ENCODE measurements around the gene ADORA1. TPM values are rescaled to one million over a fixed set of nuclear protein-coding genes. Genes with fewer than 3 reads are reported as not detected.

The ADORA1 gene
- total and polyA plus RNA-seq, 2 donors from 2014 or later = 4.9 to 21.2 TPM

DNA sequence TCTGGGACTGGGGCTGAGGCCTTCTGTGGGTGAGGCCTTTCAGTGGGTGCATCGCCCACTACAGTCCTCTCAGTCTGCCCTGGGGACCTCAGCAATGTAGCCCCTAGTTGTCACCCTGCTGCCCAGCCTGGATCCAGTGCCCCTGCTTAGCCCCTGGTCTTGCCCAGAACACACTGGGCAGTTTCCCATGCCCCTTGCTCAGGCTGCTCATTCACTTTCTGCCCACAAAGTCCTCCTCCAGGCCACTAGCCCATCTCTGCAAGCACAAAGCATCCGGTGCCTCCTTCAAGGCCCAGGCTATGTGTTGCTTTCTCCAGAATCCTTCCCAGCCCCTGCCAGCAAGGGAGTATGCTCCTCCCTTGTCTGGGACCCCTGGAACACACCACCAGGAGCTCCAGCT is 5.4 kb upstream of the ADORA1 start:
- Histone ChIP-seq H3K27ac (ENCODE audit: low read depth in 2 of 2, low read length in 2 of 2) (no peak overlapping the region), H3K4me1 (ENCODE audit: control insufficient read depth in 2 of 3, insufficient read depth in 2 of 3, low read depth in 1 of 3, low read length in 3 of 3) (peaks cover 3 to 11% (median 7%) of the 10 kb centered on the region in 3 donors), H3K9ac (ENCODE audit: low read length in 3 of 3) (no peak overlapping the region), H3K27me3 (ENCODE audit: control insufficient read depth, insufficient read depth, low read length) (no peaks in the 10 kb centered on the region), H3K9me3 (ENCODE audit: control insufficient read depth in 2 of 3, insufficient read depth in 1 of 3, low read length in 3 of 3) (no peaks in the 10 kb centered on the region), H3K4me3 (ENCODE audit: low read length in 3 of 3) (no peak overlapping the region), H3K36me3 (ENCODE audit: control insufficient read depth in 2 of 3, insufficient read depth in 3 of 3, low read length in 3 of 3) (no peaks in the 10 kb centered on the region)
- intact Hi-C loops (cut with DNase I) = no loop called here
- DNase-seq = peak in 1 of 5 donors; percentile 5
- FAIRE-seq = no peak
- TF ChIP-seq, protein P1, sequence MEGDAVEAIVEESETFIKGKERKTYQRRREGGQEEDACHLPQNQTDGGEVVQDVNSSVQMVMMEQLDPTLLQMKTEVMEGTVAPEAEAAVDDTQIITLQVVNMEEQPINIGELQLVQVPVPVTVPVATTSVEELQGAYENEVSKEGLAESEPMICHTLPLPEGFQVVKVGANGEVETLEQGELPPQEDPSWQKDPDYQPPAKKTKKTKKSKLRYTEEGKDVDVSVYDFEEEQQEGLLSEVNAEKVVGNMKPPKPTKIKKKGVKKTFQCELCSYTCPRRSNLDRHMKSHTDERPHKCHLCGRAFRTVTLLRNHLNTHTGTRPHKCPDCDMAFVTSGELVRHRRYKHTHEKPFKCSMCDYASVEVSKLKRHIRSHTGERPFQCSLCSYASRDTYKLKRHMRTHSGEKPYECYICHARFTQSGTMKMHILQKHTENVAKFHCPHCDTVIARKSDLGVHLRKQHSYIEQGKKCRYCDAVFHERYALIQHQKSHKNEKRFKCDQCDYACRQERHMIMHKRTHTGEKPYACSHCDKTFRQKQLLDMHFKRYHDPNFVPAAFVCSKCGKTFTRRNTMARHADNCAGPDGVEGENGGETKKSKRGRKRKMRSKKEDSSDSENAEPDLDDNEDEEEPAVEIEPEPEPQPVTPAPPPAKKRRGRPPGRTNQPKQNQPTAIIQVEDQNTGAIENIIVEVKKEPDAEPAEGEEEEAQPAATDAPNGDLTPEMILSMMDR (IDR thresholded peaks at IDR 0.05; ENCODE audit: borderline replicate concordance, extremely low read depth, insufficient read depth) = no peak

DNA sequence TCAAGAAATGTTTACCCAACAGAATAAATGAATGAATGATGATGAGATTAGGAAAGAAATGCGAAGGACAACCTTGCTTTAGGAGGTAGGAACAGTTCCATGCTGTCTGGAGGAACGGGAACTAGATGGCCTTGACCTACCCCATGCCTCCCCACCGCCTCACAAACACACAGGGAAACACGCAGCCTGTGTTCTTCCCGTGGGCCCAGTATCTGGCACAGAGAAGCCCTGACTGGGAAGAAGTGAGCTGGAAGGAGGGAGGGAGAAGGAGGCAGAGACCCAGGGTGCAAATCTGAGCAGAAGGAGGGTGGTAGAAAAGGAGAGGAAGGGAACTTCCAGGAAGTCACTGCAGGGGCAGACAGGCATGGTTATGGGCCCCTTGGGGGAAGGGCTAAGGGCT is 3.5 kb upstream of the ADORA1 start:
- no peaks in the 10 kb centered on the region for H3K9me3 ChIP-seq (ENCODE audit: control insufficient read depth in 2 of 3, insufficient read depth in 1 of 3, low read length in 3 of 3)
- DNase-seq = peak in 1 of 5 donors; percentile 3
- no peaks in the 10 kb centered on the region for H3K36me3 ChIP-seq (ENCODE audit: control insufficient read depth in 2 of 3, insufficient read depth in 3 of 3, low read length in 3 of 3)
- no peak overlapping the region for H3K27ac ChIP-seq (ENCODE audit: low read depth in 2 of 2, low read length in 2 of 2)
- no peak overlapping the region for H3K4me3 ChIP-seq (ENCODE audit: low read length in 3 of 3)
- no peak for FAIRE-seq
- H3K4me1 ChIP-seq (ENCODE audit: control insufficient read depth in 2 of 3, insufficient read depth in 2 of 3, low read depth in 1 of 3, low read length in 3 of 3) = peaks cover 3 to 22% (median 14%) of the 10 kb centered on the region in 3 donors
- no peak overlapping the region for H3K9ac ChIP-seq (ENCODE audit: low read length in 3 of 3)
- H3K27me3 ChIP-seq (ENCODE audit: control insufficient read depth, insufficient read depth, low read length) = no peaks in the 10 kb centered on the region
- intact Hi-C loops (cut with DNase I) = no loop called here
- TF ChIP-seq, protein P1 (IDR thresholded peaks at IDR 0.05; ENCODE audit: borderline replicate concordance, extremely low read depth, insufficient read depth) = no peak

DNA sequence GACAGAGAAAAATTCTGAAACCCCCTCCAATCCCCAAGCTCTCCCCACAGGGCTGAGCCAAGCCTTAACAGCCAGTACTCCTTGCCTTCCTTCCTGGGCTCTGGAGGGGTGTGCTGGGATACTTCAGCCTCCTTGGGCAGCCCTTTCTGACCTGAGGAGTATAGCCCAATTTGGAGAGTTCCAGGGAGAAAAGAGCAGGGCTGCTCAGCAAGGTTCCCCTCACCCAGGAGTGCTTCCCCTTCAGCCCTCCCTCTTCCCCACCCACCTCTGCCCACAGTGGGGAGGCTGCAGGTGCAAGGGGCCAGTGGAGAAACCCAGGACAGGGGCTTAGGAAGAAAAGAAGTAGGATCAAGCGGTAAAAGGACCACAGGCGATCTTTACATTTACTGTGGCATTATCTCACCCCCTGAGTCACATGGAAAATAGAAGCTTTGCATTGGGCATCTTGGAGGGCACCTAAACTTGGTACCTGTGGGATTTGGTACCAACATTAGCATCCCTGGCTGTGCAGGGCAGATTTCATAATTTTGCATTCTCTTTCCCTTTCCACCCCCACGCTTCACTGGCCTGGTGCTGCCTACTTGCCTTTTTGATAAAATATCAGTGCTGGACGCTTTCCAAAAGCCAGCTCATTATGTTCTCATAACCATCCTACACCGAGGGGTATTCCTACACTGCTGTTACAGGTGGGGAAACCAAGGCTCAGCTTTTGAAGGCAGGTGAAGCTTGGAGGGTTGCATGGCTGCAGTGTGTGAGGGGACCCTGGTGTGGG is 2.8 kb upstream of the ADORA1 start:
- TF ChIP-seq, protein P1 (IDR thresholded peaks at IDR 0.05; ENCODE audit: borderline replicate concordance, extremely low read depth, insufficient read depth) = no peak
- DNase-seq = peak in 1 of 5 donors; percentile 5
- Histone ChIP-seq H3K27me3 (ENCODE audit: control insufficient read depth, insufficient read depth, low read length) (no peaks in the 10 kb centered on the region), H3K9me3 (ENCODE audit: control insufficient read depth in 2 of 3, insufficient read depth in 1 of 3, low read length in 3 of 3) (no peaks in the 10 kb centered on the region), H3K36me3 (ENCODE audit: control insufficient read depth in 2 of 3, insufficient read depth in 3 of 3, low read length in 3 of 3) (no peaks in the 10 kb centered on the region), H3K4me3 (ENCODE audit: low read length in 3 of 3) (no peak overlapping the region), H3K27ac (ENCODE audit: low read depth in 2 of 2, low read length in 2 of 2) (no peak overlapping the region), H3K9ac (ENCODE audit: low read length in 3 of 3) (no peak overlapping the region), H3K4me1 (ENCODE audit: control insufficient read depth in 2 of 3, insufficient read depth in 2 of 3, low read depth in 1 of 3, low read length in 3 of 3) (peaks cover 3 to 23% (median 14%) of the 10 kb centered on the region in 3 donors)
- intact Hi-C loops (cut with DNase I) = no loop called here
- no peak for FAIRE-seq
